ENCODE data around the gene DBNDD1. TPM values are rescaled to one million over a fixed set of nuclear protein-coding genes. Genes with fewer than 3 reads are reported as not detected.

The DBNDD1 gene
- total and polyA plus RNA-seq, 4 donors = 0.09 to 1.5 (median 0.82) TPM

- TF ChIP-seq RAD21 (IDR thresholded peaks at IDR 0.05) = no peak
- TF ChIP-seq HNF4G (IDR thresholded peaks at IDR 0.05) = no peak
- TF ChIP-seq YY1 (IDR thresholded peaks at IDR 0.05) = no peak
- TF ChIP-seq SP1 (IDR thresholded peaks at IDR 0.05) = no peak
- no peak for TF ChIP-seq JUND (IDR thresholded peaks at IDR 0.05)
- TF ChIP-seq EGR1 (IDR thresholded peaks at IDR 0.05; ENCODE audit: low read depth in 2 of 2) = no peak
- no peak for TF ChIP-seq FOXA2 (IDR thresholded peaks at IDR 0.05)
- TF ChIP-seq ATF3 (IDR thresholded peaks at IDR 0.05) = no peak
- no peak for TF ChIP-seq MAX (IDR thresholded peaks at IDR 0.05)
- TF ChIP-seq, protein P1, sequence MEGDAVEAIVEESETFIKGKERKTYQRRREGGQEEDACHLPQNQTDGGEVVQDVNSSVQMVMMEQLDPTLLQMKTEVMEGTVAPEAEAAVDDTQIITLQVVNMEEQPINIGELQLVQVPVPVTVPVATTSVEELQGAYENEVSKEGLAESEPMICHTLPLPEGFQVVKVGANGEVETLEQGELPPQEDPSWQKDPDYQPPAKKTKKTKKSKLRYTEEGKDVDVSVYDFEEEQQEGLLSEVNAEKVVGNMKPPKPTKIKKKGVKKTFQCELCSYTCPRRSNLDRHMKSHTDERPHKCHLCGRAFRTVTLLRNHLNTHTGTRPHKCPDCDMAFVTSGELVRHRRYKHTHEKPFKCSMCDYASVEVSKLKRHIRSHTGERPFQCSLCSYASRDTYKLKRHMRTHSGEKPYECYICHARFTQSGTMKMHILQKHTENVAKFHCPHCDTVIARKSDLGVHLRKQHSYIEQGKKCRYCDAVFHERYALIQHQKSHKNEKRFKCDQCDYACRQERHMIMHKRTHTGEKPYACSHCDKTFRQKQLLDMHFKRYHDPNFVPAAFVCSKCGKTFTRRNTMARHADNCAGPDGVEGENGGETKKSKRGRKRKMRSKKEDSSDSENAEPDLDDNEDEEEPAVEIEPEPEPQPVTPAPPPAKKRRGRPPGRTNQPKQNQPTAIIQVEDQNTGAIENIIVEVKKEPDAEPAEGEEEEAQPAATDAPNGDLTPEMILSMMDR (IDR thresholded peaks at IDR 0.05; ENCODE audit: low read depth, low read length, missing input control) = no peak
- no peak for TF ChIP-seq REST (IDR thresholded peaks at IDR 0.05)
- TF ChIP-seq ZBTB33 (IDR thresholded peaks at IDR 0.05) = no peak
- no peak for TF ChIP-seq GABPA (IDR thresholded peaks at IDR 0.05 in 1 of 2, conservative IDR thresholded peaks at IDR 0.05 in 1 of 2)
- Histone ChIP-seq H3K9me3 (ENCODE audit: control insufficient read depth in 4 of 4, low read length in 3 of 4) (no peaks in the 10 kb centered on the region), H3K36me3 (ENCODE audit: control insufficient read depth in 4 of 4, insufficient read depth in 3 of 4, low read depth in 1 of 4, low read length in 3 of 4) (peaks cover 0 to 2% (median 0%) of the 10 kb centered on the region in 4 donors), H3K27me3 (ENCODE audit: control insufficient read depth in 4 of 4, insufficient read depth in 4 of 4, low read length in 3 of 4) (no peaks in the 10 kb centered on the region), H3K9ac (ENCODE audit: low read depth in 1 of 2, low read length in 2 of 2) (no peak overlapping the region), H3K27ac (ENCODE audit: low read depth in 1 of 2, low read length in 2 of 2) (no peak overlapping the region), H3K4me3 (ENCODE audit: low read depth in 1 of 3, low read length in 3 of 3) (no peak overlapping the region), H3K4me1 (ENCODE audit: control insufficient read depth in 4 of 4, insufficient read depth in 4 of 4, low read length in 3 of 4) (no peaks in the 10 kb centered on the region)
- DNase-seq (ENCODE audit: low spot score) = no peak
- WGBS = 90% methylated on average over 7 of the region's 7 CpGs
Observed at GRCh38 chr16:90002759-90003158, 16.5 kb downstream of the DBNDD1 start.

GRCh38 chr16:90001761-90002503 lies 17.3 kb downstream of the DBNDD1 start:
- WGBS = 93% methylated on average over 20 of the region's 20 CpGs
- Histone ChIP-seq H3K9me3 (ENCODE audit: control insufficient read depth in 4 of 4, low read length in 3 of 4) (no peaks in the 10 kb centered on the region), H3K4me3 (ENCODE audit: low read depth in 1 of 3, low read length in 3 of 3) (no peak overlapping the region), H3K27ac (ENCODE audit: low read depth in 1 of 2, low read length in 2 of 2) (no peak overlapping the region), H3K36me3 (ENCODE audit: control insufficient read depth in 4 of 4, insufficient read depth in 3 of 4, low read depth in 1 of 4, low read length in 3 of 4) (peaks cover 0 to 2% (median 0%) of the 10 kb centered on the region in 4 donors), H3K27me3 (ENCODE audit: control insufficient read depth in 4 of 4, insufficient read depth in 4 of 4, low read length in 3 of 4) (no peaks in the 10 kb centered on the region), H3K4me1 (ENCODE audit: control insufficient read depth in 4 of 4, insufficient read depth in 4 of 4, low read length in 3 of 4) (no peaks in the 10 kb centered on the region), H3K9ac (ENCODE audit: low read depth in 1 of 2, low read length in 2 of 2) (no peak overlapping the region)
- no peak for DNase-seq (ENCODE audit: low spot score)
- TF ChIP-seq HNF4A (conservative IDR thresholded peaks at IDR 0.05) (no peak), RXRA (IDR thresholded peaks at IDR 0.05) (no peak), TAF1 (conservative IDR thresholded peaks at IDR 0.05) (no peak), FOXA2 (IDR thresholded peaks at IDR 0.05) (no peak), SP1 (IDR thresholded peaks at IDR 0.05) (no peak), JUND (IDR thresholded peaks at IDR 0.05) (no peak), MAX (IDR thresholded peaks at IDR 0.05) (no peak), ATF3 (IDR thresholded peaks at IDR 0.05) (no peak), FOXA1 (IDR thresholded peaks at IDR 0.05) (no peak), RAD21 (IDR thresholded peaks at IDR 0.05) (no peak), YY1 (IDR thresholded peaks at IDR 0.05) (no peak), REST (IDR thresholded peaks at IDR 0.05) (no peak), NR2F2 (IDR thresholded peaks at IDR 0.05) (no peak)
